HG02642 (cell line): ENCODE measurements around the gene MDN1.

Source experiments
- ATAC-seq: cut with Tn5 transposase; IDR thresholded peaks from one replicate; pipeline ENCODE4 v1.9.1; 2021; ENCODE audit warnings: mild to moderate bottlenecking; ENCODE audit not compliant: unreplicated experiment, poor library complexity

Gene MDN1

GRCh38 chr6:89619567-89619966, 200.0 kb downstream of the MDN1 start:
- no peak for ATAC-seq

- ATAC-seq = no peak
Observed at GRCh38 chr6:89618026-89618425, 201.6 kb downstream of the MDN1 start.

- no peak for ATAC-seq
Observed at GRCh38 chr6:89616531-89616930, 203.1 kb downstream of the MDN1 start.

GRCh38 chr6:89615882-89616281, 203.7 kb downstream of the MDN1 start:
- no peak for ATAC-seq

- ATAC-seq = no peak
Observed at GRCh38 chr6:89613790-89614189, 205.8 kb downstream of the MDN1 start.

- ATAC-seq = no peak
Observed at GRCh38 chr6:89612121-89612520, 207.5 kb downstream of the MDN1 start.

- ATAC-seq = no peak
Observed at GRCh38 chr6:89611666-89612065, 207.9 kb downstream of the MDN1 start.

GRCh38 chr6:89610149-89610642, 209.4 kb downstream of the MDN1 start:
- peak; percentile 78 for ATAC-seq

GRCh38 chr6:89605861-89606260, 213.7 kb downstream of the MDN1 start:
- no peak for ATAC-seq

GRCh38 chr6:89604653-89605052, 214.9 kb downstream of the MDN1 start:
- ATAC-seq = no peak

- no peak for ATAC-seq
Observed at GRCh38 chr6:89602166-89602565, 217.4 kb downstream of the MDN1 start.

GRCh38 chr6:89599727-89600126, 219.9 kb downstream of the MDN1 start:
- ATAC-seq = no peak

GRCh38 chr6:89597988-89598387, 221.6 kb downstream of the MDN1 start:
- no peak for ATAC-seq

- no peak for ATAC-seq
Observed at GRCh38 chr6:89597372-89597771, 222.2 kb downstream of the MDN1 start.

GRCh38 chr6:89596484-89596883, 223.1 kb downstream of the MDN1 start:
- ATAC-seq = no peak

GRCh38 chr6:89596056-89596455, 223.5 kb downstream of the MDN1 start:
- peak; percentile 90 for ATAC-seq
